H9 (cell line): Measurements from ENCODE around the gene ZFYVE28. TPM values are rescaled to one million over a fixed set of nuclear protein-coding genes. Genes with fewer than 3 reads are reported as not detected.

Experiments
- DNase-seq: peaks from one replicate; pipeline ENCODE4 v3.0.0-alpha.2; 2017
- H2AFZ ChIP-seq: one replicate; pipeline ENCODE4 v1.6.1; 2013; ENCODE audit warnings: mild to moderate bottlenecking, low read length, control low read depth, moderate library complexity
- H2AK5ac ChIP-seq: 2 replicates; pipeline ENCODE4 v1.6.1; 2013; ENCODE audit warnings: low read length, control low read depth, mixed read lengths; ENCODE audit not compliant: insufficient read length
- H2BK120ac ChIP-seq: one replicate; pipeline ENCODE4 v1.6.1; 2013; ENCODE audit warnings: low read depth, mild to moderate bottlenecking, low read length, control low read depth, inconsistent platforms; ENCODE audit not compliant: poor library complexity, severe bottlenecking
- H2BK12ac ChIP-seq: 2 replicates; pipeline ENCODE4 v1.6.1; 2013; ENCODE audit warnings: low read length, control low read depth, mixed read lengths, low read depth; ENCODE audit not compliant: insufficient read length
- H2BK15ac ChIP-seq: 2 replicates; pipeline ENCODE4 v1.6.1; 2013; ENCODE audit warnings: low read depth, low read length, control low read depth
- H2BK20ac ChIP-seq: one replicate; pipeline ENCODE4 v1.6.1; 2013; ENCODE audit warnings: low read depth, mild to moderate bottlenecking, low read length, control low read depth, inconsistent platforms; ENCODE audit not compliant: poor library complexity, severe bottlenecking
- H2BK5ac ChIP-seq: 2 replicates; pipeline ENCODE4 v1.6.1; 2013; ENCODE audit warnings: low read length, control low read depth, mixed read lengths; ENCODE audit not compliant: insufficient read length
- H3K14ac ChIP-seq: 2 replicates; pipeline ENCODE4 v1.6.1; 2013; ENCODE audit warnings: low read length, control low read depth; ENCODE audit not compliant: insufficient read depth
- H3K18ac ChIP-seq: 2 replicates; pipeline ENCODE4 v1.6.1; 2013; ENCODE audit warnings: low read depth, mild to moderate bottlenecking, mixed read lengths, low read length, control low read depth; ENCODE audit not compliant: insufficient read length
- H3K23ac ChIP-seq: 2 replicates; pipeline ENCODE4 v1.6.1; 2013; ENCODE audit warnings: low read length, control low read depth, mixed read lengths, low read depth; ENCODE audit not compliant: insufficient read length
- H3K23me2 ChIP-seq: 2 replicates; pipeline ENCODE4 v1.6.1; 2013; ENCODE audit warnings: low read depth, mild to moderate bottlenecking, mixed read lengths, low read length, control low read depth; ENCODE audit not compliant: insufficient read length, poor library complexity, severe bottlenecking
- H3K27ac ChIP-seq: 2 replicates; pipeline ENCODE4 v1.5.1; 2013; ENCODE audit warnings: low read length, control low read depth, mixed read lengths, low read depth; ENCODE audit not compliant: insufficient read length
- H3K27me3 ChIP-seq: 2 replicates; pipeline ENCODE4 v1.6.1; 2013; ENCODE audit warnings: low read length, control low read depth, inconsistent platforms; ENCODE audit not compliant: insufficient read depth
- H3K4ac ChIP-seq: 2 replicates; pipeline ENCODE4 v1.6.1; 2013; ENCODE audit warnings: low read depth, mild to moderate bottlenecking, control low read depth, inconsistent platforms, low read length, moderate library complexity
- H3K4me1 ChIP-seq: 2 replicates; pipeline ENCODE4 v1.6.1; 2013; ENCODE audit warnings: low read length, control low read depth, inconsistent platforms; ENCODE audit not compliant: insufficient read depth
- H3K4me2 ChIP-seq: 2 replicates; pipeline ENCODE4 v1.6.1; 2013; ENCODE audit warnings: low read length, control low read depth, mixed read lengths; ENCODE audit not compliant: insufficient read length, insufficient read depth
- H3K56ac ChIP-seq: 2 replicates; pipeline ENCODE4 v1.6.1; 2013; ENCODE audit warnings: low read depth, mild to moderate bottlenecking, mixed read lengths, low read length, control low read depth; ENCODE audit not compliant: insufficient read length
- H3K79me1 ChIP-seq: 2 replicates; pipeline ENCODE4 v1.6.1; 2013; ENCODE audit warnings: low read depth, mild to moderate bottlenecking, moderate library complexity, low read length, control low read depth, inconsistent platforms; ENCODE audit not compliant: insufficient read depth, poor library complexity, severe bottlenecking
- H3K79me2 ChIP-seq: 2 replicates; pipeline ENCODE4 v1.6.1; 2013; ENCODE audit warnings: low read length, control low read depth, inconsistent platforms; ENCODE audit not compliant: insufficient read depth
- H3K9ac ChIP-seq: 2 replicates; pipeline ENCODE4 v1.6.1; 2013; ENCODE audit warnings: low read length, control low read depth, mixed read lengths; ENCODE audit not compliant: insufficient read length; ENCODE audit errors: extremely low read depth
- H3K9me3 ChIP-seq: one replicate; pipeline ENCODE4 v1.6.1; 2013; ENCODE audit warnings: low read depth, low read length, inconsistent platforms; ENCODE audit not compliant: control insufficient read depth
- H3T11ph ChIP-seq: one replicate; pipeline ENCODE4 v1.6.1; 2013; ENCODE audit warnings: mild to moderate bottlenecking, low read length, control low read depth, inconsistent platforms
- H4K20me1 ChIP-seq: one replicate; pipeline ENCODE4 v1.6.1; 2013; ENCODE audit not compliant: control insufficient read depth, insufficient read length, insufficient read depth
- H4K5ac ChIP-seq: 2 replicates; pipeline ENCODE4 v1.6.1; 2013; ENCODE audit warnings: low read depth, mild to moderate bottlenecking, mixed read lengths, low read length, control low read depth; ENCODE audit not compliant: insufficient read length
- H4K8ac ChIP-seq: replicated peaks from 2 replicates; pipeline ENCODE4 v1.6.1; 2013; ENCODE audit warnings: low read length, control low read depth, mixed read lengths, low read depth; ENCODE audit not compliant: insufficient read length
- H4K91ac ChIP-seq: 2 replicates; pipeline ENCODE4 v1.6.1; 2013; ENCODE audit warnings: low read depth, mild to moderate bottlenecking, moderate library complexity, mixed read lengths, low read length, control low read depth; ENCODE audit not compliant: insufficient read length
- H3K27ac Mint-ChIP-seq, 3 experiments: 2 replicates in 2 of 3; 3 replicates in 1 of 3; pipeline ENCODE4 v1.8.0; 2020 to 2021; ENCODE audit warnings: mixed read lengths in 3 of 3, mild to moderate bottlenecking in 1 of 3, moderate library complexity in 1 of 3
- H3K27me3 Mint-ChIP-seq: 2 replicates; pipeline ENCODE4 v1.8.0; 2021; ENCODE audit warnings: low read depth, mild to moderate bottlenecking, moderate library complexity, mixed read lengths
- H3K36me3 Mint-ChIP-seq, 3 experiments: 2 replicates in 2 of 3; 3 replicates in 1 of 3; pipeline ENCODE4 v1.8.0; 2020 to 2021; ENCODE audit warnings: low read depth in 3 of 3, mixed read lengths in 3 of 3; ENCODE audit not compliant: insufficient read depth in 1 of 3
- H3K4me1 Mint-ChIP-seq, 2 experiments: 2 replicates each; pipeline ENCODE4 v1.8.0; 2020; ENCODE audit warnings: mixed read lengths in 2 of 2
- H3K4me3 Mint-ChIP-seq, 2 experiments: 2 replicates in 1 of 2; 3 replicates in 1 of 2; pipeline ENCODE4 v1.8.0; 2020 to 2021; ENCODE audit warnings: mild to moderate bottlenecking in 2 of 2, mixed read lengths in 2 of 2, moderate library complexity in 1 of 2
- H3K9me3 Mint-ChIP-seq, 2 experiments: 2 replicates in 1 of 2; 3 replicates in 1 of 2; pipeline ENCODE4 v1.8.0; 2020; ENCODE audit warnings: mild to moderate bottlenecking in 2 of 2, mixed read lengths in 2 of 2, moderate library complexity in 1 of 2
- CTCF ChIP-seq: fragments of 200-600 bp; sonication (generic); conservative IDR thresholded peaks from 3 replicates; pipeline ENCODE4 v1.8.0; 2021; ENCODE audit warnings: antibody characterized with exemption, mild to moderate bottlenecking
- WGBS: extraction: QIAGEN DNeasy Blood & Tissue Kit; methylation state at CpG from one replicate; pipeline ENCODE4 v1.1.7; 2013; ENCODE audit warnings: missing lambda C conversion rate, low lambda C conversion rate, mixed read lengths; ENCODE audit not compliant: insufficient read length; ENCODE audit errors: extremely low coverage; 5-methylcytosine and 5-hydroxymethylcytosine counted together
- total RNA-seq: library from RNA; stranded (reverse); gene quantifications from 2 replicates; pipeline ENCODE4 v1.2.1, GENCODE V29; 2021

The ZFYVE28 gene
- total RNA-seq, 1 experiment from 2014 or later = 0.98 TPM

- Histone ChIP-seq H3K9ac (no peak overlapping the region), H3K79me1 (no peaks in the 10 kb centered on the region), H2BK15ac (no peak overlapping the region), H3K27me3 (no peaks in the 10 kb centered on the region), H4K91ac (no peak overlapping the region), H2AFZ (no peak overlapping the region), H3K18ac (no peak overlapping the region), H3K4me1 (no peaks in the 10 kb centered on the region), H3K14ac (no peak overlapping the region), H2BK12ac (no peak overlapping the region), H3K23ac (no peak overlapping the region), H3K27ac (no peak overlapping the region), H4K20me1 (no peaks in the 10 kb centered on the region), H3K23me2 (no peaks in the 10 kb centered on the region), H3K4me2 (no peak overlapping the region), H4K8ac (no peak overlapping the region), H2BK20ac (no peak overlapping the region), H3T11ph (no peak overlapping the region), H2AK5ac (no peak overlapping the region), H2BK5ac (no peak overlapping the region), H4K5ac (no peak overlapping the region), H3K56ac (no peak overlapping the region), H3K4ac (no peak overlapping the region), H2BK120ac (no peak overlapping the region), H3K79me2 (no peaks in the 10 kb centered on the region), H3K9me3 (no peaks in the 10 kb centered on the region)
- WGBS = no CpG with 5 or more reads among the region's 25 CpGs
- H3K27ac Mint-ChIP-seq = no peak overlapping the region
- H3K9me3 Mint-ChIP-seq = no peaks in the 10 kb centered on the region
- TF ChIP-seq CTCF = no peak
- H3K36me3 Mint-ChIP-seq = no peaks in the 10 kb centered on the region
- H3K27me3 Mint-ChIP-seq = peaks cover 7% of the 10 kb centered on the region
- no peak overlapping the region for H3K4me3 Mint-ChIP-seq
- H3K4me1 Mint-ChIP-seq = no peaks in the 10 kb centered on the region
- DNase-seq = no peak
These were observed 33.7 kb upstream of the ZFYVE28 start for GRCh38 chr4:2451821-2452785.
